ENCODE measurements around the gene RBBP8NL.

The RBBP8NL gene

DNA sequence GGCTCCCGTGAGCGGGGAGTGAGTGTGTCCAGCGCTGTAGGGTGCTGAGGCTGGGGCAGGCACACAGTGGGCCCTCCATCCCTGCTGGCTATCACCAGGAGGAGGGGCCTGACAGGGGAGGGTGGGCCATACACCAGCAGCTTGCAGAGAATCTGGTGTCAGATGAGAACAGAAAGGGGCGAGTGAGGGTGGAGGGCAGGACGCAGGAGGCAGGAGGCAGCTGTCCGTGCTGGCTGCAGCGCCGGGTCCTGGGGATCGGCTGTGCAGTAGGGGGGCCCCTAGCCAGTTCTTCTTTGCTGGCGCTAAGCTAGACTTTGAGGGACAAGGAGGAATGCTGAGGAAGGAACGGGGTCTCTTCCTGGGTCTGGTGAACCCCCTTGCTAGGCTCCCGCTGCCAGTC, 18.7 kb downstream of the RBBP8NL start:
- no peak for DNase-seq (ENCODE audit: low spot score)
- no peak for TF ChIP-seq CTCF (IDR thresholded peaks at IDR 0.05; ENCODE audit: extremely low read depth, insufficient read depth, missing control alignments)
- in situ Hi-C loops (cut with MboI; ENCODE audit: low pct_unique_long_range_greater_than_20kb, low sequenced_read_pairs, unreplicated experiment) = no loop called here

GRCh38 chr20:62408055-62408454, 19.3 kb downstream of the RBBP8NL start:
- in situ Hi-C loops (cut with MboI; ENCODE audit: low pct_unique_long_range_greater_than_20kb, low sequenced_read_pairs, unreplicated experiment) = no loop called here
- no peak for DNase-seq (ENCODE audit: low spot score)
- TF ChIP-seq CTCF (IDR thresholded peaks at IDR 0.05; ENCODE audit: extremely low read depth, insufficient read depth, missing control alignments) = no peak

DNA sequence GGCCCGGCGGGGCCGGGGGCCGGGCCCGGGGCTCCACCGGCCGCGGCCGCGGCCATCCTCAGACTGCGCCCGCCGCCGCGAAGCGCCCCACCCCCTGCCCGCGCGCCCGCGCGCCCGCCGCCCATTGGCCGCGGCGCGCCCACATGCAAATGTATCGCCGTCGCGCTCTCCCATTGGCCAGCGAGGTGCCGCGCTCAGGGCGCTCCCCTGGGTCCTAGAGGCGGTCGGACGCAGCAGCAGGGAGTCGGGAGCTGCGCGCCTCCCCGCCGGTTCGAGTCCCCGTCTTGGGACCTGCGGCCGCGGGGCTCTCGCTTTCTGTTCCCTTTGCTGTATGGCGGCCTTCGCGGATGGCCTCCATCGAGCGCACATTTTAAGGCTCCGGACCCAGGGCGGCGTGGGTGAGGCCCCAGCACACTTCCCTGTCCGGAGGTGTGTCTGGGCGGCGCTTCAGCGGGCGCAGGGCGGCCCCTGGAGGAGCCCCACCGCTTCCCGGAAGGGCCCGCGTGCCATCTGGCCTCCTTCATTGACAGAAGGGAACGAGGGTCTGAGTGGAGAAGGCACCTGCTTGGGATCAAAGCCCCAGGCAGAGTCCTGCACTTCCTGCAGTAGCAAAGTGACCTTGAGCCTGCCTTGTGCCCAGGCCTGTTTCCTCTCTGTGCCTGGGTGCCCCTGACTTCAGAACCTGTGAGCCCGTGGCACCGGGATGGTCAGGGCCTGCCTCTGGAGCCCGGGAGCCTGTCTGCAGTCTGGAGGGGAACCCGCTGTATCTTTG, 19.9 kb downstream of the RBBP8NL start, which contains the start of gene CABLES2:
CABLES2 (minus strand) TSS at position 65 of the 772 bp plus-strand sequence; CDS start at position 56, 9 bp downstream.
- no peak for TF ChIP-seq CTCF (IDR thresholded peaks at IDR 0.05; ENCODE audit: extremely low read depth, insufficient read depth, missing control alignments)
- in situ Hi-C loops (cut with MboI; ENCODE audit: low pct_unique_long_range_greater_than_20kb, low sequenced_read_pairs, unreplicated experiment) = no loop called here
- DNase-seq (ENCODE audit: low spot score) = peak; percentile 99

DNA sequence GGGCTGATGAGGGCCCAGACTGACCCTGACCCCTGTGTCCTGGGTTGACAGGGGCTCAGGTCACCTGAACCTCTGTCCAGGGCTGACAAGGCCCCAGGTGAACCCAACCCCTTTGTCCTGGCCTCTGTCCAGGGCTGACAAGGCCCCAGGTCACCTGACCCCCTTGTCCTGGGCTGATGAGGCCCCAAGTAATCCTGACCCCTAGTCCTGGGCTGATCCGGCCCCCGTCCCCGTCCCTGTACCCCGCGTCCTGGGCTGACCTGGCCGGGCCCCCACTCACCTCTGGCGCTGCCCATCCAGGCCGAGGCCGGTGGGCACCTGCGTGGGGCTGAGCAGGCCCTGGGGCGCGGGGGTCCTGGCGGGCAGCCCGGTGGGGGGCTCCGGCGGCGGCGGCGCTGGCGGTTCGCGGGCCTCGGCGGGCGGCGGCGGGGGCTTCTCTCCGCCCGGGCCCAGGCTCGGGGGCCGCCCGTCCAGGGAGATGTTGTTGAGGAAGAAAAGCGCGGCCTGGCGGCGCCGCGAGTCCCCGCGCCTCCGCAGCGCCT, 20.6 kb downstream of the RBBP8NL start:
- no peak for DNase-seq (ENCODE audit: low spot score)
- no peak for TF ChIP-seq CTCF (IDR thresholded peaks at IDR 0.05; ENCODE audit: extremely low read depth, insufficient read depth, missing control alignments)
- in situ Hi-C loops (cut with MboI; ENCODE audit: low pct_unique_long_range_greater_than_20kb, low sequenced_read_pairs, unreplicated experiment) = no loop called here

GRCh38 chr20:62405981-62406513, 21.3 kb downstream of the RBBP8NL start:
- in situ Hi-C loops (cut with MboI; ENCODE audit: low pct_unique_long_range_greater_than_20kb, low sequenced_read_pairs, unreplicated experiment) = no loop called here
- TF ChIP-seq CTCF (IDR thresholded peaks at IDR 0.05; ENCODE audit: extremely low read depth, insufficient read depth, missing control alignments) = no peak
- DNase-seq (ENCODE audit: low spot score) = no peak

DNA sequence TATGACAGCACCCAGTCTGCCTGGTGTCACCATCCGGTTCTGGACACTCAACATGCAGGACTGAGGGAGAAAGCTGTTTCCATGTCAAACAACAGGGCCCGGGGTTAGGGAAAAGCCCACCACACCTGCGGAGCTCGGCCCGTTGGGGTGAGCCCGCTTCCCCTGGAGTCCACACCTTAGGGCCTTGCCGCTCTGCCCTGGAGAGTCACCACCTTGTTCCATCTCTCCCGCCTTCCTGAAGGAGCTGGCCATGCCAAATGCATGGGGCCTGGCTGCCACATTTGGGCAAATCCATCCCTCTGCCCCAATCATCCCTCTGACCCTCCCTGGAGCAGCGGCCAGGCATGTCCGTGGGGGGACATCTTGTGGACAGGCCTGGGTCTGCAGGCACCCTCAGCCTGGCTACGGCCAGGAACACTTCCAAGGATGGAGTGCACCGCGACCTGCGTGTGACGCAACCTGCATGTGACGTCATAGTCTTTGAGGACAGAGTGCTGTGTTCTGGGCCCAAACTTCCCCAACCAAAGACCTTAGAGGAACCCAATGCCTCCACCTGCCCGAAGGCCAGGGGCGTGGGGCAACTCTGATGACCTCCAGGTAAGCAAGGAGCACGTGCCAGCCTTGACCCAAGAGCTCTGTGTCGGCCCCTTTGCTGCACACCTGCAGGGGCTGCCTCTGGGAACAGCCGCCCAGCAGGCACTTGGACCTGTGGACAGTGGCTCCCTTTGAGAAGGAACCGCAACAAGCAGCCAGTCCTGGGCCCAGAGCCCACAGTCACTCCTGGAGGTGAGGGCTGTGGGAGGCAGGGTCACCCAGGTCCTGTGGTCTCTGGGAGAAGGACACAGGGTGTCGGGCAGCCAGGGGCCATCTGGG, 22.0 kb downstream of the RBBP8NL start:
- no peak for DNase-seq (ENCODE audit: low spot score)
- in situ Hi-C loops (cut with MboI; ENCODE audit: low pct_unique_long_range_greater_than_20kb, low sequenced_read_pairs, unreplicated experiment) = no loop called here
- peak; percentile 10 for TF ChIP-seq CTCF (IDR thresholded peaks at IDR 0.05; ENCODE audit: extremely low read depth, insufficient read depth, missing control alignments)
